B cell (primary cell): ENCODE results near the gene CCDC97.

ENCODE experiments used
- EZH2 ChIP-seq: IDR thresholded peaks from 2 replicates; pipeline ENCODE4 v1.6.1; 2012; ENCODE audit warnings: borderline replicate concordance, low read depth, mild to moderate bottlenecking, moderate library complexity, low read length; ENCODE audit not compliant: insufficient read depth, poor library complexity, severe bottlenecking
- TF ChIP-seq, protein P1 (sequence below): fragments of 200-600 bp; IDR thresholded peaks from one replicate; pipeline ENCODE4 v1.8.0; 2022; ENCODE audit warnings: antibody characterized with exemption, mild to moderate bottlenecking

DNA sequence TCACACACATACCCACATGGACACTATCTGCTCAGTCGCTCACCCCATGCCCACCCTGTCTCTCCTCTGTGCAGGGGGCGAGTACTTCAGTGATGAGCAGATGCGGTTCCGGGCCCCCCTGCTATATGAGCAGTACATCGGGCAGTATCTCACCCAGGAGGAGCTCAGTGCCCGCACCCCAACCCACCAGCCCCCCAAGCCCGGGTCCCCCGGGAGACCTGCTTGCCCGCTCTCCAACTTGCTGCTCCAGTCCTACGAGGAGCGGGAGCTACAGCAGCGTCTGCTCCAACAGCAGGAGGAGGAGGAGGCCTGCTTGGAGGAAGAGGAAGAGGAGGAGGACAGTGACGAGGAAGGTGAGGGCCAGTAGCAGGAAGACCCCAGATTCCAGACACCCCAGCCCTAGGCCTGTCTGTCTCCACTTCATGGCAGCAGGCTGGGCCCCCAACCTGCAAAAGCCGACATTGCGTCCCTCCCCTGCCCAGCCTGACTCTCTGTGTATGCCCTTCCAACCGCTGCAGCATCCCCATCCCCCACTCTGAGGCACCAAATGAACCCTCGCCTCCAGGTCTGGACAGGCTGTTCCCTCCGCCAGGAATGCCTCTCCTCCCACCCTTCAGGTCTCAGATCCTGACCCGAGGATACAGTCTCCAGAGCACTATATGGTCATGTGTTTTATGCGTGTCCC is 9.7 kb downstream of the CCDC97 start:
- no peak for TF ChIP-seq EZH2
- TF ChIP-seq, protein P1, sequence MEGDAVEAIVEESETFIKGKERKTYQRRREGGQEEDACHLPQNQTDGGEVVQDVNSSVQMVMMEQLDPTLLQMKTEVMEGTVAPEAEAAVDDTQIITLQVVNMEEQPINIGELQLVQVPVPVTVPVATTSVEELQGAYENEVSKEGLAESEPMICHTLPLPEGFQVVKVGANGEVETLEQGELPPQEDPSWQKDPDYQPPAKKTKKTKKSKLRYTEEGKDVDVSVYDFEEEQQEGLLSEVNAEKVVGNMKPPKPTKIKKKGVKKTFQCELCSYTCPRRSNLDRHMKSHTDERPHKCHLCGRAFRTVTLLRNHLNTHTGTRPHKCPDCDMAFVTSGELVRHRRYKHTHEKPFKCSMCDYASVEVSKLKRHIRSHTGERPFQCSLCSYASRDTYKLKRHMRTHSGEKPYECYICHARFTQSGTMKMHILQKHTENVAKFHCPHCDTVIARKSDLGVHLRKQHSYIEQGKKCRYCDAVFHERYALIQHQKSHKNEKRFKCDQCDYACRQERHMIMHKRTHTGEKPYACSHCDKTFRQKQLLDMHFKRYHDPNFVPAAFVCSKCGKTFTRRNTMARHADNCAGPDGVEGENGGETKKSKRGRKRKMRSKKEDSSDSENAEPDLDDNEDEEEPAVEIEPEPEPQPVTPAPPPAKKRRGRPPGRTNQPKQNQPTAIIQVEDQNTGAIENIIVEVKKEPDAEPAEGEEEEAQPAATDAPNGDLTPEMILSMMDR = no peak
